Urothelium cell line (cell line): ENCODE data around the gene HIVEP3.

Source experiments
- DNase-seq: peaks from one replicate; pipeline ENCODE4 v3.0.0; 2011; ENCODE audit warnings: low spot score, mixed read lengths
- FAIRE-seq: peaks from 2 replicates; lab custom pipeline; 2011; peaks lifted over from hg19 to GRCh38; lab: Jason Lieb, UNC

Gene HIVEP3

DNA sequence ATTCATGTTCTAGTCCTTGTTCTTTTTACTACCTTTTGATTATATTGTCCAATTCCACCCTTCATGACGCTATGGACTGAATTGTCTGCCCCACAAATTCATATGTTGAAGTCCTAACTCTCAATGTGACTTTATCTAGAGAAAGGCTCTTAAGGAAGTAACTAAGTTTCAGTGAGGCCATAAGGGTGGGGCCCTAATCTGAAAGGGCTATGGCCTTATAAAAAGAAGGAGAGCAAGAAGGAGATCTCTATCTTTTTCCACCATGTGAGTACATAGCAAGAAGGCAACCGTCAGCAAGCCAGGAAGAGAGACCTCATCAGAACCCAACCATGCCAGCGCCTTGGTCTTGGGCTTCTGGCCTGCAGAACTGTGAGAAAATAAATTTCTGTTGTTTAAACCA lies 95.9 kb downstream of the HIVEP3 start:
- DNase-seq = no peak
- no peak for FAIRE-seq

GRCh38 chr1:41819843-41820242 lies 98.9 kb downstream of the HIVEP3 start:
- no peak for FAIRE-seq
- DNase-seq = no peak

- no peak for FAIRE-seq
Observed at GRCh38 chr1:41819069-41819468, 99.7 kb downstream of the HIVEP3 start.

GRCh38 chr1:41816061-41816460 lies 102.7 kb downstream of the HIVEP3 start:
- FAIRE-seq (no peak), DNase-seq (no peak)

More at GRCh38 chr1:41819069-41819468, 99.7 kb downstream of the HIVEP3 start:
- DNase-seq = no peak

DNA sequence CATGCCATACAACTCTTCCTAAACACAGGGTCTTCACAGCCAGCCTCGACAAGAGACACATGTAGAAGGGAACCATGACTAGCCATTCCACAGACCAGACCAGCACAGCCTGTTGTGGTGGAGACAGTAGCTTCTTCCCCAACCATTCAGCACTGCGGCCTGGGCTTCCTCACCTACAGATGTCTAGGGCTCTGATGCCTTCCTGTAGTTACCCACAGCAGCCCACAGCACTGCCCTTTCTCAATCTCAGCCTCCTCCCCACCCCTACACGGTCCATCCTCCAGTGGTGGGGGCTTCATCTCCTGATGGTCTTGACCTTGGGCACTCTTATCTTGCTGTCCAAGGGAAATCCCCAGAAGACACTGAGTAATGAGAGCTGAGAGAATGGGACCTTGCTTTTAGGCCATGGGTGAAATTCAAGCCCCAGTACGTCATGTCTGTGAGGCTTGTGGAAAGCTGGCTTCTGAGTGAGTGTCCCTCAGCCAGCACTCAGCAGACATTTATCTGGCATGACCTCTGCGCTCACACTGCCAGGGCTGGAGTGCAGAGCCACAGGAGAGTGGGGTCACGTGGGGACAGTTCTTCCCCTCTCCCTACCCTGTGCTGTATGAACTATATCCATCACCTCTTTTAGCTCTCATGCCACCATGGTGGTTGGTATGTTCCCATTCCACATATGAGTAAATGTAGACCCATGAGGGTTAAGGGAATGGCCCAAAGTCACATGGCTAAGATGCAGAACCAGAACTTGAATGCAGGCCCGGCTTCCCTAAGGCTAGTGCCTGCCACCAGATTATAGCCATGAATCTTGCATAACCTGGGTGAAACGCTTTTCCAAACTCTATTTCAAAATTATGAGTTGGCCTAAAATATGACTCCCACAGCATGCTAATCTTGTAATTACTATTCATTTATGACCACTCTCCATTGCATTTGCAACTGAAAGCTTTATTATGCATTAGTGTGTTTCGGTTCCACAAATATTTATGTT lies 104.7 kb downstream of the HIVEP3 start:
- DNase-seq (no peak), FAIRE-seq (peak; percentile 30)

GRCh38 chr1:41813226-41813625 lies 105.5 kb downstream of the HIVEP3 start:
- DNase-seq = no peak

DNA sequence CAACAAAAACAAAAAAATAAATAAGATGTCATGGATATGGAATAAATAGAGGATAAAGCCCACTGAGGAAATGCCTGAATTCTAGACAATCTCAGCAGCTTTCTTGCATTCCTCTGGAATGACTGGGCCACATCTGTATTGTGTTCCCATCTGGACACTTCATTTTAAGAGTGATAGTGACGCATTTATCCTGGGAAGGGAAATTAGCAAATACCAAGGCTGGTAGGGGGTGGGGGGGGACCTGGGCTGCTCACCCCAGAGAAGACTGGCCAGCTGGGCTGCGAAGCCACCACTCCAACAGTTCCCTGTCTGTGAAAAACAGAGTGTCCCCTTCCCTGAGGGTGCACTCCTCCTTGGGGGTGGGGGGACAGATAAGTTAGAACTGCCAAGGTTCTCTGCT lies 106.3 kb downstream of the HIVEP3 start:
- DNase-seq (peak; percentile 64), FAIRE-seq (no peak)

More at GRCh38 chr1:41813226-41813625, 105.5 kb downstream of the HIVEP3 start:
- FAIRE-seq = no peak

DNA sequence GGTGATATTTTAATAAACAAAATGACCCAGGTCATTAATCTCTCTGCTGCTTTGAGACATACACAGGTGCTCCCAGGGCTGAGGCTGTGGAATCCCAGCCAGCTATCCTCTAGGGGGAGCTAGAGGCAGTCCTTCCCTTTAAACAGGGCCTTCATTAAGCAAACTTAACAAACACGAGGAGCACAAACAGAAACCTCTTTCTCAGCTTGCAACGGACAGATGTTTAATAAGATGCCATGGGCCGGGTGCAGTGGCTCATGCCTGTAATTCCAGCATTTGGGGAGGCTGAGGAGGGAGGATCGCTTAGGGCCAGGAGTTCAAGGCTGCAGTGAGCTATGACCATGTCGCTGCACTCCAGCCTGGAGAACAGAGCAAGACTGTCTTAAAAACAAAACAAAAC lies 106.7 kb downstream of the HIVEP3 start:
- DNase-seq (peak; percentile 68), FAIRE-seq (no peak)

DNA sequence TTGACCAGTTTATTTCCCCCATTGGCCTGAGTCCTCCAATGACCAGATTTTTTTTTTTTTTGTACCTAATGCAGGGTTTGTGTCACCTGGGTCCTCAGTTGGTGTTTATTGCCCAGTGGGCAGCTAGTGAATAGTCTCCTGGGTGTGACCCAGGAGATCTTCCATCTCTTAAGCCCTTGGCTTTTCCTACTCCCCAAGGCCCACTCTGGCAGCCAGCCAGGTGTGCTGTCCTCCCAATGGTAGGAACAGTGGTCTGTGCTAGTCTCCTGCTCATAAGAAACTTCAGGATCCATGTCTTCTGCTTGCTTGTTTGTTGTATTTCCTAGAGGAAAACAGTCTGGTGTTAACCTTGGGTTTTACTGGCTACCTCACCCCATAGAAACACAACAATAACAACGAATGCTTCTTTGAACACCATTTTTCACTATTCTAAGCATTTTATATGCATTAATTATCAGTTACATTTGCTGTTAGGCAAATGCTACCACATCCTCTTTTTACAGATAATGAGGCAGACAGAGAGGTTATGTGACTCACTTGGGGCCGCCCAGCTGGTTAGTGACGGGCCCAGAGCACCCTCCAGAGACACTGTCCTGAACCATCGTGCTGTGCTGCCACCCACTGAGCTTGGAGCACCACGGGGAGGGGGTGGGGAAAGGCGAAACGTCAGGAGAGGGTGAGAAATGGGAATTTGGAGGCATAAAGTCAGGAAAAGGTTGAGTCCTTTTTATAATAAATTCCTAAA lies 107.5 kb downstream of the HIVEP3 start:
- FAIRE-seq (peak; percentile 74), DNase-seq (peak; percentile 26)

DNA sequence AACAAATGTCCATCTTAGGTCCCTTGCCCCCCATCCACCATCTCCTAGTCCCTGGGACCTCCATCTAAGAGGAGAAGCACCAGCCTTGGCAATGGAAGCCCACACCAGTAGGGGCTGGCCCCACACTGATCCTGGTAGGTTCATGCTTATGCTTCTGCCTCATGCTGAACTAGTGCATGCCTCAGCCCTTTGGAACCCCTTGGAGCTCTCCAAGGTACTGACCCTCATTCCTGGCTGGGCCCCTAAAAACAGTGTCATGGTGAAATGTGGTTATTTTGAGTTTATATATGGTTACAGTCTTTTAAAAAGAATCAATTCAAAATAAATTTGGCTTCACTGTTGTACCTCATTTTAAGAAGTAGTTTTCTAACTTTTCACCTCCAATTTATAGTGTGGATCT lies 108.3 kb downstream of the HIVEP3 start:
- DNase-seq = peak; percentile 71
- no peak for FAIRE-seq

- FAIRE-seq = no peak
Observed at GRCh38 chr1:41809692-41810091, 109.0 kb downstream of the HIVEP3 start.

GRCh38 chr1:41807390-41807789 lies 111.3 kb downstream of the HIVEP3 start:
- peak; percentile 73 for FAIRE-seq
- DNase-seq = no peak

More at GRCh38 chr1:41809692-41810091, 109.0 kb downstream of the HIVEP3 start:
- no peak for DNase-seq

- DNase-seq = peak; percentile 40
- no peak for FAIRE-seq
Observed at GRCh38 chr1:41806472-41807155, 112.1 kb downstream of the HIVEP3 start.

GRCh38 chr1:41805771-41806471 lies 112.8 kb downstream of the HIVEP3 start:
- FAIRE-seq (peak; percentile 5), DNase-seq (no peak)

GRCh38 chr1:41804176-41804575 lies 114.5 kb downstream of the HIVEP3 start:
- FAIRE-seq (no peak), DNase-seq (no peak)

GRCh38 chr1:41803656-41804055 lies 115.1 kb downstream of the HIVEP3 start:
- no peak for DNase-seq

GRCh38 chr1:41802532-41803501 lies 115.9 kb downstream of the HIVEP3 start:
- DNase-seq = no peak
- peak; percentile 70 for FAIRE-seq

More at GRCh38 chr1:41803656-41804055, 115.1 kb downstream of the HIVEP3 start:
- peak; percentile 87 for FAIRE-seq

- FAIRE-seq = no peak
- DNase-seq = no peak
Observed at GRCh38 chr1:41800311-41800829, 118.4 kb downstream of the HIVEP3 start.

DNA sequence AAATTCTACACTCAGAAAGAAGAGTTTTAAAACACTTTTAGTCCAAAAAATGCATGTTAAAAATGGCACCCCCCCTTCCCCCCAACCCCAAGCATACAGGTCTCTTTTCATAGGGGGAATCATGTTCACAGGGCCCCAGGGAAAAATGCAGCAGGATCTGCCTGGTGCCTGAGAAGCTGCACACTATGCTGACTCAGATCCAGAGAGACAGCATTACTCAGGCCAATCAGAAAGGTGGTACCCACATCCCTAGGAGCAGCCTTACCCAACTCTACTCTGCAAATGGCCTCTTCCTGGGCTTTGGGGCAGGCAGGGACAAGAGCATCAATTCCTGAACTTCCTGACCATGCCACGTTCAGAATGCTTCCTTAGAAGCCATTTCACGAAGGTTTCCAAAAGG lies 119.0 kb downstream of the HIVEP3 start:
- FAIRE-seq (peak; percentile 35), DNase-seq (no peak)
